ENCODE measurements around the gene DCDC2C.

The DCDC2C gene

DNA sequence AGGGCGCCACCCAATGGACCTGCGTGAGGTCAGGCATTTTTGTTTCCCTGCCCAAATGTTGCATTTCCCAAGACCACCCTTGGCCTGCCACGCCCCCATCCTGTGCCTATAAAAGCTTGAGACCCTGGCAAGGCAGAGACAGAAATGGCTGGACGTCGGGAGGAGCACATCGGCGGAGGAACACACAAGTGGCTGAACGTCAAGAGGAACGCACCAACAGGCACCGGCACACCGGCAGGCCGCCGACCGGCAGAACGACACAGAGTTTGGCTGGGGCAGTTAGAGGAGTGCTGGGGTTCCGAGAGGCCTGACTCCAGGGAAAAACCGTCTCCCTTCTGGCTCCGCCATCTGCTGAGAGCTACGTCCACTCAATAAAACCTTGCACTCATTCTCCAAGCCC is 35.9 kb downstream of the DCDC2C start:
- no peaks in the 10 kb centered on the region for H3K27me3 ChIP-seq (ENCODE audit: control insufficient read depth in 1 of 2, insufficient read depth in 2 of 2, low read length in 2 of 2)
- no peak overlapping the region for H3K9ac ChIP-seq (ENCODE audit: low read length)
- no peaks in the 10 kb centered on the region for H3K9me3 ChIP-seq (ENCODE audit: low read length)
- H3K4me1 ChIP-seq (ENCODE audit: insufficient read depth, low read length) = no peaks in the 10 kb centered on the region
- H3K4me3 ChIP-seq (ENCODE audit: low read depth in 1 of 2, low read length in 2 of 2) = no peak overlapping the region
- H3K36me3 ChIP-seq (ENCODE audit: insufficient read depth, low read length) = no peaks in the 10 kb centered on the region
- H3K27ac ChIP-seq (ENCODE audit: low read depth, low read length) = no peak overlapping the region

DNA sequence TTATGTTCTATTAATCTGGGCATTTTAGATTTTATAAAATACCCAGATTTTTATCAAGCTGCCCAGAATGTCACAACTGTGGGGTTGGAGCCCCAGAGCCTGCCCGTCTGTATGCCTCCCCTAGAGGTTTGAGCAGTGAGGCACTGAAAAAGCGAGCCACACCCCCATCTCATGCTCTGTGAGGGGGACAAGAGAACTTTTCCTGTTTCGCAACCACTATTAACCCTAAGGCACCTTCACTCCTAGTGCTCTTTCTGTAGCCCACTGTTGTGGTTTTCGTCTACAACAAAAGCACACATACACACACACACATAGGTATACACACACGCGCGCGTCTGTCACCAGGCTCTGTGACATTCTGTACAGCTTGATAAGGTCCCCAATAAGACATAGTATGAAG is 38.0 kb downstream of the DCDC2C start:
- Histone ChIP-seq H3K27ac (ENCODE audit: low read depth, low read length) (no peak overlapping the region), H3K9ac (ENCODE audit: low read length) (no peak overlapping the region), H3K4me1 (ENCODE audit: insufficient read depth, low read length) (no peaks in the 10 kb centered on the region), H3K27me3 (ENCODE audit: control insufficient read depth in 1 of 2, insufficient read depth in 2 of 2, low read length in 2 of 2) (no peaks in the 10 kb centered on the region), H3K36me3 (ENCODE audit: insufficient read depth, low read length) (no peaks in the 10 kb centered on the region), H3K4me3 (ENCODE audit: low read depth in 1 of 2, low read length in 2 of 2) (no peak overlapping the region), H3K9me3 (ENCODE audit: low read length) (no peaks in the 10 kb centered on the region)

DNA sequence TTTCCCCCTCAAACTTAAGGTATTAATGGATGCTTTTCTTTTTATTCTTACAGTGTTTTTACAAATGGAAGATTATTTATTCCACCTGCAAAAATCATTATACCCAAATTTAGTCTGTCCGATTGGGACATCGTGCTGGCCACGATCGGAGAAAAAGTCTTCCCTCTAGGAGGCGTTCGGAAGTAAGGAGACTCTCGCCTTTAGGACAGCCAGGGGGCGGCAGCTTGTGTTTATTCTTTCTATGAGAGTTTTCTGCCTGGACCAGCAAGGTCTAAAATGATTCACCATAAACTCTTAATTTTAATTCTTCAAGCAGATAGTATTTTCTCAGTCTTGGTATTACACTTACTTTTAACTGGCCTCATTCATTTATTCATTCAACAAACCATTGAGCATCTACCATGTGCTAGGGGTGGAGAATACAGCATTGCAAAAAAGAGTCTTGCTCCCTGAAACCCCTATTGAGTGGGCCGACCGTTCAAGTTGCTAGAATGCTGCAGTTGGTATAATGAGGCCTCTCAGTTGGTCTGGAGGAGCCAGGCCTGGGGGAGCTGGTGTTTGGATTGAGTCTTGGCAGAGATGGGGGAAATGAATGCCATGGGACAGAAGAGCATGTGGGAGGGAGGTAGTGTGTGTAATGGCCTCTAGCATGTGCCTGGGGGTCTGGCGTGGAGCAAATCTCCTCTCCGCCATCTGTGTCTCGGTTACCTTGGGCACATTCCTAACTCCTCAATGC is 38.7 kb downstream of the DCDC2C start:
- H3K9ac ChIP-seq (ENCODE audit: low read length) = no peak overlapping the region
- no peaks in the 10 kb centered on the region for H3K9me3 ChIP-seq (ENCODE audit: low read length)
- no peaks in the 10 kb centered on the region for H3K4me1 ChIP-seq (ENCODE audit: insufficient read depth, low read length)
- no peak overlapping the region for H3K4me3 ChIP-seq (ENCODE audit: low read depth in 1 of 2, low read length in 2 of 2)
- no peaks in the 10 kb centered on the region for H3K27me3 ChIP-seq (ENCODE audit: control insufficient read depth in 1 of 2, insufficient read depth in 2 of 2, low read length in 2 of 2)
- H3K27ac ChIP-seq (ENCODE audit: low read depth, low read length) = no peak overlapping the region
- H3K36me3 ChIP-seq (ENCODE audit: insufficient read depth, low read length) = no peaks in the 10 kb centered on the region

DNA sequence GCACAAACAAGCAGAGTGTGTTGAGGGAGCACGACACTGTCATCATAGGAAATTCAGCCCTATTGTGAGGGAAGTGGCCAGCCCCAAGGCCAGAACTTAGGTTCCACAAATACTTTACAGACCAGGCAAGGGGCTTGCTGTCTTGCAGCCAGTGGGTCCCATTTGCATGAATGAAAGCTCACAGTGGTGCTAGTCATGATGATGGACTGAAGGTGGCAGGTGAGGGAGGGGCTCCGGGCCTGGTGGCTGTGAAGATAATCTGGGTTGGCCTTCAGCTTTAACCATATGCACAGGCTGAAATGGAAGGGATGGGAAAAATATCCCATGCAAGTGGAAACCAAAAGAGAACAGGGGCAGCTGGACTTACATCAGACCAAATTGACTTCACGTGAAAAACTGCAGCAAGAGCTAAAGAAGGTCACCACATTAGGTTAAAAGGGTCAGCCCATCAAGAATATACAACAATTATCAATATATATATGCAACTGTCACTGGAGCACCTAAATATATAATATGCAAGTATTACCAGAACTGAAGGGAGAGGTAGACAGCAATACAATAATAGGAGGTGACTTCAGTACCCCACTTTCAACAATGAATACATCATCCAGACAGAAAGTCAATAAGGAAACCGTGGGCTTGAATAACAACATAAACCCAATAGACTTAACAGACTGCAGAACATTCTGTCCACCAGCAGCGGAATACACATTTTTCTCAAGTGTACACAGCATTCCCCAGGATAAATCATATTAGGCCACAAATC is 39.6 kb downstream of the DCDC2C start:
- H3K27ac ChIP-seq (ENCODE audit: low read depth, low read length) = no peak overlapping the region
- H3K4me1 ChIP-seq (ENCODE audit: insufficient read depth, low read length) = no peaks in the 10 kb centered on the region
- H3K36me3 ChIP-seq (ENCODE audit: insufficient read depth, low read length) = no peaks in the 10 kb centered on the region
- no peak overlapping the region for H3K9ac ChIP-seq (ENCODE audit: low read length)
- no peaks in the 10 kb centered on the region for H3K27me3 ChIP-seq (ENCODE audit: control insufficient read depth in 1 of 2, insufficient read depth in 2 of 2, low read length in 2 of 2)
- H3K9me3 ChIP-seq (ENCODE audit: low read length) = no peaks in the 10 kb centered on the region
- H3K4me3 ChIP-seq (ENCODE audit: low read depth in 1 of 2, low read length in 2 of 2) = no peak overlapping the region

DNA sequence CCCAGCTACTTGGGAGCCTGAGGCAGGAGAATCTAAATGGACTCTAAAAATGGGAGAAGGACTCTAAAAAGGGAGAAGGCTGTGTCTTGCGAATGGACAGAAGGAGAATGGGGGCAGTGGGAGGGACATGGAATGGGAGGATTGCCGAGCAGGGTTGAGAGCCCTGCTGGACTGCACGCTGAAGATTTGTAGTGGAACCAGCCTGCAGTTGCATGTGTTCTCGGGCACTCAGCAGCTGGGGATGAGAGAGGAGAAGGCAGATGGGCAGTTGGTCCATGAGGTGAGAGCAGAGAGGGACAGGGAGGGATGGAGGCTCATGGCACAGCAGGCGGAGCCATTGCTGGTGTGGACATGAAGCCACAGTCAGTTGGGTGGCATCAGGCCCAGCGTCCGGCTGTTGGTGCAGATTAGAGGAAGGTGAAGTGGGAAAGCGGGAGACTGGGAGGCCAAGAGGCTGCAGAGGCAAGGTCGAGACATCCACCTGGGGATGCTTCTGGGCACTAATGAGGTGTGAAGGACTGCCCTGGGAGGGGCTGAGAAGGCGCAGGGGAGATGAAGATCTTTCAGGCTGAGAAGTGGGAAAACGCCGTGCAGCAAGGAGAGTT is 40.7 kb downstream of the DCDC2C start:
- Histone ChIP-seq H3K27me3 (ENCODE audit: control insufficient read depth in 1 of 2, insufficient read depth in 2 of 2, low read length in 2 of 2) (no peaks in the 10 kb centered on the region), H3K27ac (ENCODE audit: low read depth, low read length) (no peak overlapping the region), H3K36me3 (ENCODE audit: insufficient read depth, low read length) (no peaks in the 10 kb centered on the region), H3K9me3 (ENCODE audit: low read length) (no peaks in the 10 kb centered on the region), H3K4me1 (ENCODE audit: insufficient read depth, low read length) (no peaks in the 10 kb centered on the region), H3K4me3 (ENCODE audit: low read depth in 1 of 2, low read length in 2 of 2) (no peak overlapping the region), H3K9ac (ENCODE audit: low read length) (no peak overlapping the region)

DNA sequence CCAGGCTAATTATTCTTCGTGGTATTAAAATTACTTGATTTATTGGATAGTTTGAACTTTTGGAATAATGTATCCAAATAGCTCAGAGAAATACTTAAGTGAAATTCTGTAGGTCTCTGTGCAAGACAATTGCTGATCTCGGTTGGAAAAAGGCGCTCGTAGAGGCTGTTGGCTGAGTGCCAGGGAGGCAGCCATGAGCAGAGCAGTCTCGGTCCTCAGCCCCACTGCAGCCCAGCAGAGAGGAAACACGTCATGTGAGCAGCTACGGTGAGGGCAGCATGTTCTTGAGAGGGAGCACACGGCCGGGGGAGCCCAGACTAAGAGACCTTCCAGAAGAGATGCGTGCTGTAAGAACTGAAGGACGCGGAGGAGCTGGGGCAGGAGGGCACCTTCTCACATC is 42.5 kb downstream of the DCDC2C start:
- Histone ChIP-seq H3K27ac (ENCODE audit: low read depth, low read length) (no peak overlapping the region), H3K4me3 (ENCODE audit: low read depth in 1 of 2, low read length in 2 of 2) (no peak overlapping the region), H3K4me1 (ENCODE audit: insufficient read depth, low read length) (no peaks in the 10 kb centered on the region), H3K27me3 (ENCODE audit: control insufficient read depth in 1 of 2, insufficient read depth in 2 of 2, low read length in 2 of 2) (no peaks in the 10 kb centered on the region), H3K9me3 (ENCODE audit: low read length) (no peaks in the 10 kb centered on the region), H3K9ac (ENCODE audit: low read length) (no peak overlapping the region), H3K36me3 (ENCODE audit: insufficient read depth, low read length) (no peaks in the 10 kb centered on the region)

DNA sequence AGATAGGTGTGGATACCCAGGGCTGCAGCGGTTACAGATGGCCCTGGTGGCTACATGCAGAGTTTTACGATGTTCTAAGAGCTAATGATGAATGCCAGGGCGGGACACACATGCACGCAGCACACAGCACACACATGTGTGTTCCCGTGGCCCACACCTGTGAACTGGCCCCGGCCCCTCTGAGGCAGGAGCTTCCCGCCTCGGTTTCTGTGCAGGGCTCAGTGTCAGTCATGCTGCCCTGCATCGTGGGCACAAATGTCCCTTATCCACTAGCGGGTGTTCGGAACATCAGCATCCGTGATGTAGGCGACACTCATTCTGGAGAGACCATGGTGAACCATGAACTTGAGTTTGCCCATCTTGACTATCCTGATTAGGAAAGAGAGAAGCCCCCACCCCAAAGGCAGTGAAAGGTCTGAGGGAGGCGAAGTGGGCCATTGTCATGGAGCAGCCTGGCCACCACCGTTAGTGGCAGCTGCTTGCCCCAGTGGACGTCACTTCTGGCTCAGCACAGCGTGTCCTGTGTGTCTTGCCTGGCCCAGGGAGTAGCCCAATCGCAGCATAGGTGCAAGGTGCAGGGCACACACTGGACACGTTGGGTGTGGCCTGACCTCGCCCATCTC is 43.8 kb downstream of the DCDC2C start:
- no peaks in the 10 kb centered on the region for H3K9me3 ChIP-seq (ENCODE audit: low read length)
- H3K4me3 ChIP-seq (ENCODE audit: low read depth in 1 of 2, low read length in 2 of 2) = no peak overlapping the region
- H3K27ac ChIP-seq (ENCODE audit: low read depth, low read length) = no peak overlapping the region
- H3K27me3 ChIP-seq (ENCODE audit: control insufficient read depth in 1 of 2, insufficient read depth in 2 of 2, low read length in 2 of 2) = no peaks in the 10 kb centered on the region
- no peak overlapping the region for H3K9ac ChIP-seq (ENCODE audit: low read length)
- H3K36me3 ChIP-seq (ENCODE audit: insufficient read depth, low read length) = no peaks in the 10 kb centered on the region
- no peaks in the 10 kb centered on the region for H3K4me1 ChIP-seq (ENCODE audit: insufficient read depth, low read length)

DNA sequence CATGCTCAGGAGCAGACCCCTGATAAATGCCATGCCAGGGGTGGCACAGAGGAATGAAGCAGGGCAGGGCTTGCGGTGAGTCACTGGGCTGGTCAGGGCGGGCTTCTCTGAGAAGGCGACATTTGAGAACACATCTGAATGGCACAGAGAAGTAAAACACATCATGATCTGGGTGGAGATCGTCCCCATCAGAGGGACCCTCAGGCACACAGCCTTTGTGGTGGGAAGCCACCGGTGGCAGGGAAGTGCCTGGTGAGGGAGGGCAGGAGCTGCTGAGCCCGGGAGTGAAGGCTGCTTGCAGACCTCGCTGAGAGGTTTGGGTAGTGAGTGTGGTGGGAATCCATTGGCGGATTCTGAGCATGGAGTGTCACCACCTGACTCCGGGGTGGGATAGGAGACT is 44.5 kb downstream of the DCDC2C start:
- Histone ChIP-seq H3K9ac (ENCODE audit: low read length) (no peak overlapping the region), H3K27ac (ENCODE audit: low read depth, low read length) (no peak overlapping the region), H3K27me3 (ENCODE audit: control insufficient read depth in 1 of 2, insufficient read depth in 2 of 2, low read length in 2 of 2) (no peaks in the 10 kb centered on the region), H3K4me3 (ENCODE audit: low read depth in 1 of 2, low read length in 2 of 2) (no peak overlapping the region), H3K9me3 (ENCODE audit: low read length) (no peaks in the 10 kb centered on the region), H3K4me1 (ENCODE audit: insufficient read depth, low read length) (no peaks in the 10 kb centered on the region), H3K36me3 (ENCODE audit: insufficient read depth, low read length) (no peaks in the 10 kb centered on the region)

DNA sequence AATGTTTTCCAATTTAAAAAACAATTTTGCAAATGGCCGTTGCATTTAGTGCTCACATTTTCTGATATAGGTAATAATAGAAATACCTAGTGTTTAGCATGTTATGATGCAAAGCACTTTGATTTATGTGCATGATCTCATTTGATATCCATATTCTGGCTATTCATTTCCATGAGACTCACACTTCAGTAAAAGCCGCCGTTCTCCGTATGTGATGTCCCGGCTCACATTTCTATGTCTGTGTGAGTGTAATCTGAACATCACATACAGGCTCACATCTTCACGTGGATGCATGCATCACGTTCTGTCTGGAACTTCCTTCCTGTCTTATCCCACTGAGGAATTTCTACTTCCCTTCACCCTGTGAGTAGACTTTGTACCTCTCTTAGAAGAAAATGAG is 45.8 kb downstream of the DCDC2C start:
- Histone ChIP-seq H3K9me3 (ENCODE audit: low read length) (no peaks in the 10 kb centered on the region), H3K4me1 (ENCODE audit: insufficient read depth, low read length) (no peaks in the 10 kb centered on the region), H3K27me3 (ENCODE audit: control insufficient read depth in 1 of 2, insufficient read depth in 2 of 2, low read length in 2 of 2) (no peaks in the 10 kb centered on the region), H3K9ac (ENCODE audit: low read length) (no peak overlapping the region), H3K27ac (ENCODE audit: low read depth, low read length) (no peak overlapping the region), H3K4me3 (ENCODE audit: low read depth in 1 of 2, low read length in 2 of 2) (no peak overlapping the region), H3K36me3 (ENCODE audit: insufficient read depth, low read length) (no peaks in the 10 kb centered on the region)

DNA sequence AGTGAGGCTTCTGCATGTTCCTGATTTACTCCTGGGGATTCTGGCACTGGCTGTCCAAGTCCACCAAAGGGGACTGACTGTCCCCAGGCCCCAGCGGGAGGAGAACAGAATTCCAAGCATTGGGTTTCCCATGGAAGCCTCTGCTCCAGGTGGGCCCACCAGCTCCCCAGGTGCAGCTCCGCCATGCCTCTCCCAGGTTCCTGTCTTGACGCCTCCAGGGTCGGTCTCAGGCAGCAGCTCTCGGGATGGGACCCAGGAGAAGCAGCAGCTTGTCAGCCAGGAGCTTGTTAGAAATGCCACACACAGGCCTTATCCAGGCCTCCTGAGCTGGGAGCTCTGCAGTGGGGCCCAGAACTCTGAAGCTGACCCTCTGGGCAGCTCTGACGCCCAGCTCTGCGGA is 47.9 kb downstream of the DCDC2C start:
- no peaks in the 10 kb centered on the region for H3K36me3 ChIP-seq (ENCODE audit: insufficient read depth, low read length)
- H3K4me1 ChIP-seq (ENCODE audit: insufficient read depth, low read length) = no peaks in the 10 kb centered on the region
- H3K27me3 ChIP-seq (ENCODE audit: control insufficient read depth in 1 of 2, insufficient read depth in 2 of 2, low read length in 2 of 2) = no peaks in the 10 kb centered on the region
- H3K4me3 ChIP-seq (ENCODE audit: low read depth in 1 of 2, low read length in 2 of 2) = no peak overlapping the region
- H3K9ac ChIP-seq (ENCODE audit: low read length) = no peak overlapping the region
- H3K9me3 ChIP-seq (ENCODE audit: low read length) = no peaks in the 10 kb centered on the region
- H3K27ac ChIP-seq (ENCODE audit: low read depth, low read length) = no peak overlapping the region

DNA sequence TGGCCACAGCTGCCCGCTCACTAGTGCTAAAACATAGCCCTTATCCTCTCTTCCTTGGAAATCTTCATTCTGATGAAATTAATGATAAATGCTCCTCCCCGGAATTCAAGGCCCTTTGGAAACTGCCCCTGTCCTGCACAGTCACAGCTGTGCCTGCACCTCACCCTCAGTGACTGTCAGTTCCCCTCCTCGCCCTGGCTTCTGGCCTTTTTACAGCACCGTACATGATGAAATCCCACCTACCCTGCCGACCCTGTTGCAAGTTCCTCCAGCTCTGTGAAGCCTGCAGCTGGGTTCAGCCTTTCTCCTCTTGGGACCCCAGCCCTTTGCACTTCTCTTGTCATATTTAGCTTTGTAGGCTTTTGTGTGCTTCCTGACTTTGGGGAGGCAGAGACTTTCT is 48.4 kb downstream of the DCDC2C start:
- Histone ChIP-seq H3K36me3 (ENCODE audit: insufficient read depth, low read length) (no peaks in the 10 kb centered on the region), H3K9me3 (ENCODE audit: low read length) (no peaks in the 10 kb centered on the region), H3K9ac (ENCODE audit: low read length) (no peak overlapping the region), H3K4me1 (ENCODE audit: insufficient read depth, low read length) (no peaks in the 10 kb centered on the region), H3K27me3 (ENCODE audit: control insufficient read depth in 1 of 2, insufficient read depth in 2 of 2, low read length in 2 of 2) (no peaks in the 10 kb centered on the region), H3K27ac (ENCODE audit: low read depth, low read length) (no peak overlapping the region), H3K4me3 (ENCODE audit: low read depth in 1 of 2, low read length in 2 of 2) (no peak overlapping the region)
